GM19193 (cell line): ENCODE results near the gene ASPG.

ENCODE experiments used
- POLR2A ChIP-seq: IDR thresholded peaks from 4 replicates; pipeline ENCODE4 v1.6.1; 2011; ENCODE audit not compliant: insufficient read depth, insufficient read length; ENCODE audit errors: extremely low read depth

The ASPG gene

GRCh38 chr14:104105822-104106470 is 20.4 kb downstream of the ASPG start:
- no peak for TF ChIP-seq POLR2A

GRCh38 chr14:104106471-104106991 is 21.0 kb downstream of the ASPG start:
- no peak for TF ChIP-seq POLR2A

GRCh38 chr14:104107101-104107581 is 21.6 kb downstream of the ASPG start:
- TF ChIP-seq POLR2A, result no peak

- no peak for TF ChIP-seq POLR2A
These were observed 22.4 kb downstream of the ASPG start for GRCh38 chr14:104107611-104108569.

GRCh38 chr14:104108570-104109541 is 23.4 kb downstream of the ASPG start:
- no peak for TF ChIP-seq POLR2A

GRCh38 chr14:104109731-104110361 is 24.3 kb downstream of the ASPG start:
- no peak for TF ChIP-seq POLR2A

GRCh38 chr14:104110491-104111209 is 25.1 kb downstream of the ASPG start:
- no peak for TF ChIP-seq POLR2A

- no peak for TF ChIP-seq POLR2A
These were observed 26.0 kb downstream of the ASPG start for GRCh38 chr14:104111301-104112112.

GRCh38 chr14:104112113-104112505 is 26.6 kb downstream of the ASPG start:
- TF ChIP-seq POLR2A, result no peak

- no peak for TF ChIP-seq POLR2A
These were observed 27.4 kb downstream of the ASPG start for GRCh38 chr14:104112609-104113571.

GRCh38 chr14:104113631-104114420 is 28.3 kb downstream of the ASPG start:
- no peak for TF ChIP-seq POLR2A
